Adipose tissue (tissue), 3 donors: ENCODE data around the gene CCDC78. TPM values are rescaled to one million over a fixed set of nuclear protein-coding genes. Genes with fewer than 3 reads are reported as not detected.

Source experiments
- H3K27ac ChIP-seq: one replicate; pipeline ENCODE4 v1.5.1; 2013; ENCODE audit warnings: low read depth, low read length
- WGBS, 3 donors: extraction: QIAGEN DNeasy Blood & Tissue Kit; methylation state at CpG; one replicate each; pipeline ENCODE4 v1.1.7; 2013; 5-methylcytosine and 5-hydroxymethylcytosine counted together
- polyA plus RNA-seq, 3 donors: library from polyadenylated mRNA; stranded (reverse); fragments of 200-250 nt; gene quantifications; one replicate each; pipeline ENCODE4 v1.2.3, GENCODE V29; 2013
- donor health status: healthy with polysubstance abuse.
- donor health status: Bipolar disorder and iron deficiency.
- donor health status: healthy.

CCDC78 gene
- polyA plus RNA-seq, 3 donors: 0.42 to 2.1 (median 0.98) TPM

- H3K27ac ChIP-seq: no peak overlapping the region
- WGBS, 3 donors: 91 to 96% (median 91%) methylated on average over 19 of the region's 19 CpGs
Measured at GRCh38 chr16:687499-687898, 38.7 kb downstream of the CCDC78 start.

GRCh38 chr16:686459-687260, 39.6 kb downstream of the CCDC78 start:
- 91 to 96% (median 94%) methylated on average over 51 of the region's 51 CpGs for WGBS, 3 donors

GRCh38 chr16:685967-686366, 40.3 kb downstream of the CCDC78 start:
- H3K27ac ChIP-seq: no peak overlapping the region
- 56 to 74% (median 61%) methylated on average over 10 of the region's 10 CpGs for WGBS, 3 donors

More at GRCh38 chr16:686459-687260, 39.6 kb downstream of the CCDC78 start:
- H3K27ac ChIP-seq: no peak overlapping the region

GRCh38 chr16:684961-685696, 41.1 kb downstream of the CCDC78 start:
- no peak overlapping the region for H3K27ac ChIP-seq
- WGBS, 3 donors: 90 to 94% (median 92%) methylated on average over 61 of the region's 61 CpGs

- H3K27ac ChIP-seq: no peak within 1 kb of the TSS
- 1 to 2% (median 2%) methylated on average over 63 to 89 of the region's 91 CpGs for WGBS, 3 donors
Measured at GRCh38 chr16:684071-684794, 42.0 kb downstream of the CCDC78 start, which contains the start of gene JMJD8. Gene JMJD8 (minus strand): TSS chr16:684334. CDS start chr16:684319, 15 bp downstream.

GRCh38 chr16:683396-684070, 42.7 kb downstream of the CCDC78 start:
- 17 to 22% (median 18%) methylated on average over 35 to 57 of the region's 57 CpGs for WGBS, 3 donors

GRCh38 chr16:682493-683395, 43.5 kb downstream of the CCDC78 start:
- WGBS, 3 donors: 63 to 86% (median 80%) methylated on average over 36 of the region's 36 CpGs

More at GRCh38 chr16:683396-684070, 42.7 kb downstream of the CCDC78 start:
- H3K27ac ChIP-seq: no peak overlapping the region

GRCh38 chr16:681746-682427, 44.4 kb downstream of the CCDC78 start:
- WGBS, 3 donors: 71 to 79% (median 72%) methylated on average over 28 of the region's 28 CpGs
- no peak overlapping the region for H3K27ac ChIP-seq

More at GRCh38 chr16:682493-683395, 43.5 kb downstream of the CCDC78 start:
- no peak overlapping the region for H3K27ac ChIP-seq

- 43 to 48% (median 45%) methylated on average over 44 of the region's 44 CpGs for WGBS, 3 donors
- H3K27ac ChIP-seq: no peak overlapping the region
Measured at GRCh38 chr16:680967-681745, 45.1 kb downstream of the CCDC78 start.

- no peak overlapping the region for H3K27ac ChIP-seq
- 0 to 1% (median 1%) methylated on average over 26 to 38 of the region's 38 CpGs for WGBS, 3 donors
Measured at GRCh38 chr16:680625-680945, 45.7 kb downstream of the CCDC78 start.

GRCh38 chr16:679814-680624, 46.2 kb downstream of the CCDC78 start, which contains the start of gene STUB1:
Gene STUB1 (plus strand): TSS chr16:680410. CDS start chr16:680526, 116 bp downstream.
- 1 to 2% (median 1%) methylated on average over 53 to 91 of the region's 91 CpGs for WGBS, 3 donors
- no peak within 1 kb of the TSS for H3K27ac ChIP-seq

- 23 to 25% (median 25%) methylated on average over 46 to 52 of the region's 52 CpGs for WGBS, 3 donors
- H3K27ac ChIP-seq: no peak overlapping the region
Measured at GRCh38 chr16:678858-679813, 47.1 kb downstream of the CCDC78 start.

- no peak overlapping the region for H3K27ac ChIP-seq
- 75 to 78% (median 76%) methylated on average over 21 of the region's 21 CpGs for WGBS, 3 donors
Measured at GRCh38 chr16:678209-678857, 47.9 kb downstream of the CCDC78 start.
